SU-DHL-6 (cell line): ENCODE data around the gene MPND.

Source experiments
- H2AFZ ChIP-seq: fragments of 200-600 bp; sonication (generic); 2 replicates; pipeline ENCODE4 v1.6.1; 2014; ENCODE audit warnings: low read depth, mild to moderate bottlenecking, moderate library complexity, mixed read lengths, antibody characterized with exemption, low read length; ENCODE audit not compliant: severe bottlenecking
- H3F3A ChIP-seq: fragments of 200-600 bp; shearing (Covaris generic); 2 replicates; pipeline ENCODE4 v1.6.0; 2016; ENCODE audit warnings: antibody characterized with exemption, mild to moderate bottlenecking; ENCODE audit not compliant: insufficient read depth
- H3K27ac ChIP-seq: fragments of 200-600 bp; sonication (generic); 2 replicates; pipeline ENCODE4 v1.5.1; 2016; ENCODE audit warnings: low read depth, mild to moderate bottlenecking, low read length, moderate library complexity, mixed read lengths
- H3K27me3 ChIP-seq: fragments of 200-600 bp; sonication (generic), shearing (Covaris generic); 2 replicates; pipeline ENCODE4 v1.6.0; 2014; ENCODE audit warnings: mild to moderate bottlenecking, low read length
- H3K36me3 ChIP-seq: fragments of 200-600 bp; sonication (generic); 2 replicates; pipeline ENCODE4 v1.6.1; 2014; ENCODE audit warnings: mild to moderate bottlenecking, low read length, mixed read lengths
- H3K4me2 ChIP-seq: fragments of 300-600, 200-600 bp; shearing (Covaris generic), sonication (generic); 2 replicates; pipeline ENCODE4 v1.6.0; 2014; ENCODE audit warnings: low read length, low read depth, mild to moderate bottlenecking; ENCODE audit not compliant: poor library complexity, severe bottlenecking
- H3K4me3 ChIP-seq: fragments of 200-600 bp; sonication (generic); 2 replicates; pipeline ENCODE4 v1.5.1; 2014; ENCODE audit warnings: antibody characterized with exemption, low read length, mild to moderate bottlenecking, mixed read lengths; ENCODE audit not compliant: insufficient read depth, poor library complexity, severe bottlenecking
- H3K79me2 ChIP-seq: fragments of 200-600 bp; sonication (generic); 2 replicates; pipeline ENCODE4 v1.6.1; 2014; ENCODE audit warnings: mild to moderate bottlenecking, low read length, moderate library complexity; ENCODE audit not compliant: insufficient read depth
- H3K9ac ChIP-seq: fragments of 200-600 bp; sonication (generic); 2 replicates; pipeline ENCODE4 v1.7.0; 2014; ENCODE audit warnings: mild to moderate bottlenecking, low read length
- H3K9me2 ChIP-seq: fragments of 200-600 bp; sonication (generic); replicated peaks from 2 replicates; pipeline ENCODE4 v1.6.1; 2014; ENCODE audit warnings: low read length; ENCODE audit not compliant: insufficient read depth
- H3K9me3 ChIP-seq: fragments of 200-600 bp; sonication (generic); 2 replicates; pipeline ENCODE4 v1.6.1; 2014; ENCODE audit warnings: low read length, mixed read lengths; ENCODE audit not compliant: insufficient read depth
- H4K20me1 ChIP-seq: fragments of 200-600 bp; sonication (generic); 2 replicates; pipeline ENCODE4 v1.6.1; 2014; ENCODE audit warnings: low read depth, mild to moderate bottlenecking, antibody characterized with exemption, low read length, moderate library complexity, mixed read lengths
- CTCF ChIP-seq: fragments of 200-600 bp; sonication (generic); IDR thresholded peaks from one replicate; pipeline ENCODE4 v1.5.1; 2017; ENCODE audit warnings: antibody characterized with exemption, mild to moderate bottlenecking, low read length, moderate library complexity; ENCODE audit not compliant: insufficient read depth, poor library complexity, severe bottlenecking
- EZH2phosphoT487 ChIP-seq: fragments of 200-600 bp; sonication (generic), shearing (Covaris generic); conservative IDR thresholded peaks from 2 replicates; pipeline ENCODE4 v1.6.1; 2018; ENCODE audit warnings: mild to moderate bottlenecking, antibody characterized with exemption, low read length, moderate library complexity, mixed read lengths

MPND gene

GRCh38 chr19:4391306-4391693 is 47.9 kb downstream of the MPND start:
- H3K4me3 ChIP-seq = no peak overlapping the region
- peaks cover 90% of the 10 kb centered on the region for H3K79me2 ChIP-seq
- no peak overlapping the region for H3K27ac ChIP-seq
- no peak overlapping the region for H2AFZ ChIP-seq
- H3K27me3 ChIP-seq = no peaks in the 10 kb centered on the region
- no peaks in the 10 kb centered on the region for H3K9me3 ChIP-seq
- TF ChIP-seq CTCF (no peak), EZH2phosphoT487 (no peak)
- H3K36me3 ChIP-seq = no peaks in the 10 kb centered on the region
- no peaks in the 10 kb centered on the region; the same call in 1 of the 2 replicates for H4K20me1 ChIP-seq
- H3K9ac ChIP-seq = no peak overlapping the region
- H3F3A ChIP-seq = no peaks in the 10 kb centered on the region
- no peaks in the 10 kb centered on the region for H3K9me2 ChIP-seq
- no peak overlapping the region for H3K4me2 ChIP-seq

- Histone ChIP-seq H3K9me3 (no peaks in the 10 kb centered on the region), H3K9me2 (no peaks in the 10 kb centered on the region), H3K27ac (no peak overlapping the region), H3K4me3 (no peak overlapping the region), H3K79me2 (peaks cover 90% of the 10 kb centered on the region), H3K36me3 (no peaks in the 10 kb centered on the region), H3K9ac (no peak overlapping the region), H3F3A (no peaks in the 10 kb centered on the region), H4K20me1 (no peaks in the 10 kb centered on the region; the same call in 1 of the 2 replicates), H3K4me2 (no peak overlapping the region), H3K27me3 (no peaks in the 10 kb centered on the region), H2AFZ (no peak overlapping the region)
- TF ChIP-seq EZH2phosphoT487 (no peak), CTCF (no peak)
Observed at GRCh38 chr19:4391701-4392483, 48.5 kb downstream of the MPND start.

GRCh38 chr19:4393947-4394590 is 50.7 kb downstream of the MPND start:
- no peaks in the 10 kb centered on the region for H3K9me3 ChIP-seq
- H3K27me3 ChIP-seq = no peaks in the 10 kb centered on the region
- H4K20me1 ChIP-seq = peaks cover 5% of the 10 kb centered on the region; the same call in 1 of the 2 replicates
- H3K9me2 ChIP-seq = no peaks in the 10 kb centered on the region
- H3K4me3 ChIP-seq = no peak overlapping the region
- H3K9ac ChIP-seq = no peak overlapping the region
- H2AFZ ChIP-seq = no peak overlapping the region
- TF ChIP-seq CTCF (no peak), EZH2phosphoT487 (no peak)
- no peaks in the 10 kb centered on the region for H3F3A ChIP-seq
- 0 out of 2 replicates have a peak, but pooled peaks cover 3% of the 10 kb centered on the region for H3K36me3 ChIP-seq
- peaks cover 94% of the 10 kb centered on the region for H3K79me2 ChIP-seq
- no peak overlapping the region for H3K4me2 ChIP-seq
- H3K27ac ChIP-seq = no peak overlapping the region
